Stimulated activated CD4-positive, alpha-beta T cell treated with anti-CD3 and anti-CD28 coated beads, Interleukin-12 subunit alpha, Interleukin-12 subunit beta, amount 100 ng/mL, for 24 hours (primary cell): ENCODE measurements around the gene PPP3R2.
"Not testable (repeated sequence)": the region's sequence is repeated elsewhere in the genome, so short reads cannot be mapped to it uniquely, and the experiment has no call there.

Experiments used
- DNase-seq, 2 experiments: peaks; one replicate each; pipeline ENCODE4 v3.0.0-alpha.2; 2020; ENCODE audit warnings: low read depth in 2 of 2

PPP3R2 gene, protein sequence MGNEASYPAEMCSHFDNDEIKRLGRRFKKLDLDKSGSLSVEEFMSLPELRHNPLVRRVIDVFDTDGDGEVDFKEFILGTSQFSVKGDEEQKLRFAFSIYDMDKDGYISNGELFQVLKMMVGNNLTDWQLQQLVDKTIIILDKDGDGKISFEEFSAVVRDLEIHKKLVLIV

DNA sequence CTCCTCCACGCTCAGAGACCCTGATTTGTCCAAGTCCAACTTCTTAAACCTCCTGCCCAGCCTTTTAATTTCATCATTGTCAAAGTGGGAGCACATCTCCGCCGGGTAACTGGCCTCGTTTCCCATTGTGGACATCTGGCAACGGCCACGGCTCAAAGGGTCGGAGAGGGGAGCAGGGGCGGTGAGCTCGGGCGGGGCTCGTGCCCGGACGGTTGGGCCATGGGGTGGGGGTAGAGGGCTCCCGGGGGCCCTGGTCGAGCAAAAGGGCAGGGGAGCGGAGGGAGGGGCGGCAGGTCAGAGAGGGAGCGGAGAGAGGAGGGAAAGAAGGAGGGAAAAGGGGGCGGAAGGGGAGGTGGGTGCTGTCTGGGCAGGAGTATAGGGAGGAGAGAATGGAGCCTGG, at the start of gene PPP3R2:
Gene PPP3R2, minus strand, starts transcription at position 174 of the 400 bp plus-strand sequence. Its CDS starts 48 bp downstream, at position 126.
- no peak for DNase-seq

DNA sequence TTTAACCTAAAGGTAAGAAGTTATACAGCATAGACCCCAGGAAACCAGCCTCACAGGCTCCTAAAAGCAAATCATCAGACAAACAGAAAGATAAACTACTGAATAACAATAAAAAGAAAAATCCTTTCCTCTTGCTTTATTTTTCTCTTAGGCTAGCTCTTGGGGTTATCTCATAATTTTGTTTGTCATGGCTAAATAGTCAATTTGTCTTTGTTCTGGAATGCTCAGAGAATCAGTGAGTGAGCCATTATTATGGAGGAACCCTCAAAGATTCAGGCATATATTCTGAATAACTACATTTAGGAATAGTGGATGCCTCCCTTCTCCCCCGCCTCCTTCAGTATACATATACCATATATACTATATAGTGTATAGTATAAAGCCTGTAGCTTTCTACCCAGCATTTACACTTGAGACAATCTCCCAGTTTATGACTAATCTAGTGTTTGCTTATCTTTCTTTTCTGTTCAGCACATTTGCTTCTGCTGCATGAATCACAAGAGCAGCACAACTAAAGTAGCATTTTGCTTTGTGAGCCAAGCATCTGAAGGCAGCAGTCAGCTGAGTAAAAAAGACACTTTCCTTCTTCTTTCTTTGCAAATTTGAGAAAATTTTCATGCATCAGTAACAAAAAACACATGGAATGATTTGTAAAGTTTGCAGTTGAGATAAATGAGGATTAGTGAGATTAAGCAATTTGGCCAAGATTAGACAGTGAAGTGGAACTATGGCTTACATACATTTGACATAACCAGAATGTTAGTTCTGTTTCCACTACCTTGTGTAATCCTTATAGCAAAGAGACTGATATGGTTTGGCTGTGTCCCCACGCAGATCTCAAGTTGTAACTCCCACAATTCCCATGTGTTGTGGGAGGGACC, 45.3 kb upstream of the PPP3R2 start:
- no peak for DNase-seq

DNA sequence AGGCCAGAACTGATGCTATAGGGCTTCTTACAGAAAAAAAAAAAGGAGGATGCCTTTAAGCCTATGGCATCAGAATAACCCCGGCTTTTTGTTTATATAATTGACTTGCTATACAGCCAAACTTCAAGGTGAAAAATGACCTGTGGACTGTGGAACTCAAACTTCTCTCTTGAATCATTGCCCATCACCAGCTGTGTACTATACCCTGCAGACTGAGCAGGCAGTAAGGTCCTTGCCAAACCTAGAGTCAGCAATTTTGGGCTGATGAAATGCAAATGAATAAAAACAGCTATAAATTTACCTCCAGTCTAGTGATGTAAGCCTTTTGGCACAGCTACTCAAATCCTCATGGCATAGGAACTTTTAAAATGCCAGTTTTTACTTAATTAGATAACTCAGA, 44.5 kb upstream of the PPP3R2 start:
- no peak for DNase-seq

DNA sequence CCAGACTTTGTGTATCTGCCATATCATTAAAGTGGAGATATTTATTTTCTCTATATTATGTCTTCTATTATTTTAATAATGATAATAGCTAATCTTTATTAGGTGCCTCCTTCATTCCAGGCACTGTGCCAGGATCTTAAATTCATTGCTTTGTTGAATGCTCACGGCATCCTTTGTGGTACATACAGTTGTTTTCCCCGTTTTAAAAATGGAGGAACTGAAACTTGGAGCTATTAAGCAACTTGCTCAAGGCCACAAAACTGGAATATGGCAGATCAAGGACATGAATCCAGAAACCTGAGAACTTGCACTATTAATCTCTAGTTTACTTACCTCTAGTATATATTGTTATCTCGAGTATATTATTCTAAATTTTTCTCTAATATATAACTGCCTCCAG, 41.5 kb upstream of the PPP3R2 start:
- DNase-seq, result no peak

DNA sequence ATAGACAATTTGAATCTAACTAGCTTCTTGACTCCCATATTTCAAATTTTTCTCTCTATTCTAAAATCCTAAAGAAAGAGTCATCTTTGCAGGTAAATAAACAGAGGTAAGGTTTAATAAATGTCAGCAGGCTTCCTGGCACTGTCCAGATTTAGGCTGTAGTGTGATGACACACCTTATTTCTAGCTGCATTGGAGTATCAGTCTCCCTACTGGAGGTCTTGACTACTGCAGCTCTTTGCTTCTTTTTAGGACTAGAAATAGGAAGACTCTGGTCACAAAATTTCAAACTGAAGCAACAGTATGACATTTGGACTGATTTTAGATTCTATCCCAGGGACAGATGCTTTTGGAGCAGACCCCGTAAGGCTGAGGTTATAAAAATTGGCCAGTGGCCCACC, 40.7 kb upstream of the PPP3R2 start:
- no peak for DNase-seq

DNA sequence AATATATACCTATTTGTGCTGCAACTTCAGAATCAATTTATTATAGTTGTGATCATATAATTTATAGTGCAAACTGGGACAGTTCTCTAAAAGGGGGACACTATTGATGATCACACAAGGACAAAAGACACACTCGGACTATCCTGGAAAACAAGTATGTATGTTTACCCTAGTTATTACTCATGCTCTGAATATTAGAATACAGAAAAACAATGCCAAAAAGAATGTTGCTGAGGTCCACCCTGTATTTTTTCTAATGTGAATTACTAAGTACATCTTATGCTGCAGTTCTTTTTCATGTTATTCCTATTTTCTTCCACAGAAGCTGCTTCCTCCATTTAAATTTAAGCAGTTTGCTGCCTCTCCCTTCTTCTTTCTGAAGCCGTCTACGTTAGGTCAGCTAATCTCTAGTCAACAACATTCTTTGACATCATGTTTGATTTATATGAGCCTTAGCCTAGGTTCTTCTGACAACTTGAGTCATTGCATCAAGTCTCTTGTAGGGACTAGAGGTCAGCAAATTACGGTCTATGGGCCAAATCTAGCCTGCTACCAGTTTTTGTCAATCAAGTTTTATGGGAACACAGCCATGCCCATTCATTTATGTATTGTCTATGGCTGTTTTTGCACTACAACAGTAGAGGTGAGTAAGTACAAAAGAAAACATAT, 40.1 kb upstream of the PPP3R2 start:
- no peak for DNase-seq

DNA sequence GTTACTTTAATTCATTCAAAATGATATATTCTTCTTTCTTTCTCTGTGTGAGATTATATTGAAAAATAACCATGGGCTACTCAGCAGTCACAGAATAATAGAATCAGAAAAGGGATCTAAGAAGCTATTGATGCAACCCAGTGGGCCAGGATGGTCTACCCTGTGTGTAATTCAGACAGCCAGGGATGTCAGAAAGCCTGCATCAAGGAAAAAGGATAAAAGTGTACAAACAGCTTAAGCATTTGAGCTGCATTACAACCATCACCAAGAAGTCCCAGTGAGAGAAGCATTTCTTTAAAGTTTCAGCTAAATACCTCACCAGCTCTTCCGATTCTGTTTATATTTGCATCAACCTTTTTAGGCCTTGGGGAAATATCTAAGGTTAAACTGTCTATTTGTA, 37.8 kb upstream of the PPP3R2 start:
- no peak for DNase-seq

DNA sequence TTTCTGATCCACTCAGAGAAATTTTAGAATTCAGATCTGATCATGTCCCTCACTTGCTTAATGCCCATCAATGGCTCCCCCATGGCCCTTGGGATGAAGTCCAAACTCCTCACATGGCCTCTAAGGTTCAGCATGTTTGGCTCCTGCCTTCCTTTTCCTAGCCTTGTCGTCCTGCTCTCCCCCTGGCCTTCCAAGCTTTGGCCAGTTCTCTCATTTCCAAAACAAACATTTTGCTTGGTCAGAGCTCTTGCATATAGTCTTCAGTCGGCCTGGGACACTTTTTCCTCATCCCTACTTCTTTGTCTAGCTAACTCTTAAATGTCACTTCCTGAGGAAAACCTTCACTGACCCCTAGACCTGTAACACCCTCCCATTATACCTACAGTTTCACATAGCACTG, 37.1 kb upstream of the PPP3R2 start:
- DNase-seq, result no peak

DNA sequence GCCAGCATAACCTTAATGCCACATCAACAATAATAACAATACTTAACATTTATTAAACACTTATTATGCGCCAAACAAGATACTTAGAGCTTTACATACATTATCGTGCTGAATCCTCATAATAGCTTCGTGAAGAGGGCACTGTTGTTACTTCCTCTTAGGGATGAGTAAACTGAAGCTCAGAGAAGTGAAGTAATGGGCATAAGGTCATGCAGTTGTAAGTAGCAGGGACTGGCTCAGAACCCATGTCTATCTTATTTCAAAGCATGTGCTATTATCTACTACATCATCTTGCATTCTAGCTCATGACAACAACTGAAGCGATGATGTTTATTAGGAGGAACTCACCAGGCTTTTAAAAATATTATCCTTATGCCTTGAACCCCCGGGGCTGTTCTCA, 34.9 kb upstream of the PPP3R2 start:
- DNase-seq, result no peak

DNA sequence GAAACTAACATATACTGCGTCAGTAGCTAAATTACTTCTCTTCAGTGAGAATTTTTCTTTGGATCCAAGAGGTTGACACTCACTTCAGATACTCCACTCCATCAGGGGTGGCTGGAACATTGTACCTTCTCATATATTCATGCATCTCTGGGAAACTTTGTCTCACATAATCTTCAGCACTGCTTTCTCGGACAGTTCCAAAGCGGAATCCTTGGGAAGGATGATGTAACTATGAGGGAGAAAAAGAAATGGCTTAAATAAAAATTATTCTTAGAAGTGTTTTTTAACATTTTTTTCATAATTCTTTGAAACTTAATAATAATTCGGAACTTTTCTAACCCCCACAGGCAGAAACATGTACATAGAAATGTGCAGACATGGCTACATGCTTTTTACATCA, 33.4 kb upstream of the PPP3R2 start:
- DNase-seq, result no peak

DNA sequence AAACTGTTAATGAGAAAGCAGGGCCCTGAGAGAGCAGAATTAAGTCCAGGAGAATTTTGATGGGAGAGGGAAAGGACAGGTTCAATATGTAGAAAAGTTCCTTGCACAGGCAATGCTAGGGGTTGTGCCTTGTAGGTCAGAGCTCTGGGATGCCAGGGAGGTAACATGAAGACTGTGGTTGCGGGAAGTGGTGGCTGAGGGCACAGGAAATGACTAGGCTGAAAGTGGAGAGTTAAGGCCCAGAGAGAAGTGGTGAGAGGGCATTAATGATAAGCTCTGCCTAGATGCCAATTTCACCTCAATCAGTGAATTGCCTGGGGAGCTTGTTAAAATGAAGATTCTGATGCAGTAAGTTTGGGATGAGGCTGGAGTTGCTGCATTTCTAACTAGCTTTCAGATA, 31.5 kb upstream of the PPP3R2 start:
- DNase-seq, result no peak

DNA sequence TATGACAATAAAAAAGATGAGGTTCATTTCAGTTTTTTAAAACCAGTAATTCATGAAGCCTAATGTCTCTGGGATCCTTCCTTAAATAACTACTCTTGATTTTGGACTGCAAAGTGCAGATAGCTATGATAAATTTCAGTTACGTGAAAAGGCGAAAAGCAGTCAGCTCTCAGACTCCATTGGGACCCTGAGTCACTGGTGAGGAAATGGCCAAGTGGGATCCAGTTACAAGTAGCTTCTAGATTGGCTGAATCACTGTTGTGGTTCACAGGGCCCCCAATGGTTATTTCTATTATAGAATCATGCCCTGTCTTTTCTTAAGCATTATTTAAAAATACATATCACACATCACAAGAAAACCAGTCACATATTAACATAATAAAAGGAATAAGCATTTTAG, 31.1 kb upstream of the PPP3R2 start:
- no peak for DNase-seq

DNA sequence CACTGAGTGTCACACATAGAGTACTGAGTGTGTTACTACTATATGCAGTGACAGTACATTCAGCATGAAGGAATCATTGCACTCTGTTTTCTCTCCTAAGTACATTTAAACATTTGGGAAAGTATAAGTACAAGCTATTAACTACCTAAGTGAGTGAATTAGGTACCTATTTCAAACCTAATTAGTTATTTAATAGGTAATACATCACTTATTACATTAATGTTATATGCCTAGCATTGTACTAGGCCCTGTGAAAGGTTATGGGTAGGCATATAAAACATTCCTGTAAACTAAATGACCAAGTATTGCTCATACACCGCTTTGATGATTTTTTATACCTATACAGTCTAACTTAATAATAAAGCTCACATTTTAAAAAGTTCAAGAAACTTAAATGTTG, 25.7 kb upstream of the PPP3R2 start:
- no peak for DNase-seq

DNA sequence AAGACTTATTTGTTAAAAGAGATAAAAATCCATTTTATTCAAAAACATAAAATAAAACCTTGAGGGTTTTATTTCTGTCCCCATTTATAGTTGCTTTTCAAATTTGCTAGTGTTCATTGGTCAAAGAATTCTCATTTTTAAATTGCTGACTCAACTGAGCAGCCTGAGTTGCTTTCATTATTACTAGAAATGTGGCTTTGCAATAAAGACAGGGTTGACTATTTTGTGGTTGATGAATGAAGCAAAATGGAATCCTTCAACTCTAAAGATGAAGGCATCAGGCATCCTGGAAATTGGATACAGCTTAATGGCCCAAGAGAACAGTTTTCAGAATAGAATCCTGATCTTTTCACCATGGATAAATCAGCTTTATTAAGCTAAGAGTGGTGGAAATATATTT, 23.9 kb upstream of the PPP3R2 start:
- DNase-seq, result no peak

DNA sequence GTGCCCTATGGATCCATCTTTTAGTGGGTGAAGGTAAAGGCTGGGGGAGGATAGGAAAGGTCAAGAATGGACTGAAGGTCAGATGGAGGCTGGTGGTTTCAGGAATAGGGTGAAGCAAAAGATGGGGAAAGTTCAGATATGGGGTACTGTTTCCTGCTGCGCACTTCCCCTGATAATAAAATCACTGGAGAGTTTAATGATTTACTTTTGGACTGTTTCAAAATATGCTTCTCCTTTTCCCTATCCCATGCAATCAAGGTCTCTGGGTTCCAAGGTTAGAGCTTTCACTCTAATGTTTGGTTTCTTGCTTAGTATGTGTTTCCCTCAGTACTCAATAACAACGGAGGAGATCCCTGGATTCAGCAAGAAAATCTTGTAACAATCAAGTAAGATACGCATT, 10.8 kb upstream of the PPP3R2 start:
- DNase-seq, result no peak

DNA sequence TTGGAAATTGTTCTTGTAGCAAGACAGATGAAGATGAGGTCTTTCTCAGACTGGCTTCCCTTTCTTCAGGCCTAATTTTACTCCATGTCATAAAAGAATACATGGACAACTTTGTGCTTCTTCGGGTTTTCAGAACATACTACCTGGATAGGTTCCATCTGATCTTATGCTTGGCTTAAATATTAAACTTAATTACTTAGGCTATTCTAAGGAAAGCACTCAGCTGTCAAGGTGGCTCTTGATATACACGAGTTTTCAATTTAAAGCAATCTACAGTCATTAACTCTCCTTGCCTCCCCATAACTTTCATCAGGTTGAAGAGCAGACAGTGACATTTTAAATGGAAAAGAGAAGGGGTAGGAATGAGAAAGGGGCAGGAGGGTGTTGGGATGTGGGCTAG, 9.5 kb upstream of the PPP3R2 start:
- DNase-seq, result no peak

DNA sequence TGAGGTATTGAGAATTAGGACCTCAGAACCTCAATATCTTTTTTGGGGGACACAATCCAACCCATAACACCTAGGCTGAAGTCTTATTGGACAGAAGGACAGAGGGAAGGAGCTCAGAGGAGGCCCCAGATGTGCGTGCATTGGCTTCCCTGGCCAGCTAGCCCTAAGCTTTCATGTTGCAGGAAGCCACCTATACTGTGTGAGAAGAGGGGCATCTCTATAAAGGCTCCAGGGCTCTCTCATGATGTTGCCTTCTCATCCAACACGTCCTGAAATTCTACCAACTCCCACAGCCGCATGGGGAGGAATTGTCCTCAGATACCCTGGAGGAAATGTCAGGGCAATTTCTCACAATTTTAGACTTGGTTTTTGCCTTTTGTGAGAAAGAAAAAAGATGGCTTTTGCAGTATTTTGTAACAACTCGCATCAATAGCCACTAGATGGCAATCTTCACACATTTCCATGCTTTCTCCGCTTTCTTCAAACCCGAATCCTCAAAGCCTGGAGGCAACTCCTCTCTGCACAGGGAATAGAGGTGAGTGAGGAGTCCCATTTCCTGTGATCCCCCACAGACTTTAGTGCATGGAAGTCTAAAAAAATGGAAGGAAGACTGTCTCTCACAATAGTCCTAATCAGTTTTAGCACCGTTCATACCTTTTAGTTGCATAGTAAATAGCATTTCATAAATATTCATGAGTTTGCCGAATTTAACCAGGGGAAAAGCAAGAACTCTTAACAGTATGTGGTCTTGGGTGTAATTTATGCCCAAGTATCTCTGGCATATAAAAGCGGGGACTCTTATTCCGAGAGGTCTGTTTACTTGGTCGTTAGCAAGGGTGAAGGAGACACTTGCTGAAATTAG, 7.4 kb upstream of the PPP3R2 start:
- no peak for DNase-seq

DNA sequence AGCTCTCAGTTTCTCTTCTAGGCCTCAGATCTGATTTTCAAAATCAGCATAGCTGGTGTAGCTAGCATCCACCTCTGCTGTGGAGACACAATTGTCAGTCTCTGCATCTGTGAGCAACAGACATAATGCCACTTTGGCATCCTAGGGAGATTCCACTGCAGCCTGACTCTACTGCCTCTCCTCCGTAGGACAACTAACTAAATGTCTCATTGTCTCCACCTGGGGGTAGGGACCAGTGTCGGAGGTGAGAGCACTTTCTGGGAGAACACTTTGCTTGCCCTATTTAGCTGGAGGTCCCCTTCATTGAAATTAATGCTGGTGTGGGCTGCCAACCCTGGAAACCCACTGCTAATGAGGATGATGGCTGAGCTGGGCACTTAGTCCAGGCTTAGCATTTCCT, 1.4 kb downstream of the PPP3R2 start:
- DNase-seq, result no peak

DNA sequence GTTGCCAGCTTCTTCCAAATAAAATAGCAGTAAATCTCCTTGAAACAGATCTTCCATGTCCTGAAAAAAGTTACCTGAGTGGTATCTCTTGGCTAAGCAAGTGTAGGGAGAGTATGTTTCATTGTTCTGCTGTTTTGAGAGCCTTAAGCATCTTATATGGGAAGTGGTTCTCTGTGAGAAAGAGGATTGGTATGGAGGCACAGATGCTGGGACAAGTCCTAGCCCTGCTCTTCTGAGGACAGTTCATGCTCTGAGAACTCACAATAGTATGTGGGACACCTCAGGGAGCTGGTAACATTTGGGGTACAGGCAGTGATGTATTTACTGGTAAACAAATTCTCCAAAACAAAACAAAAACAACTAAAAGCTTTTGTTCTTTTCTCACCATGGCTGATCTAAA, 2.0 kb downstream of the PPP3R2 start:
- DNase-seq, result no peak

DNA sequence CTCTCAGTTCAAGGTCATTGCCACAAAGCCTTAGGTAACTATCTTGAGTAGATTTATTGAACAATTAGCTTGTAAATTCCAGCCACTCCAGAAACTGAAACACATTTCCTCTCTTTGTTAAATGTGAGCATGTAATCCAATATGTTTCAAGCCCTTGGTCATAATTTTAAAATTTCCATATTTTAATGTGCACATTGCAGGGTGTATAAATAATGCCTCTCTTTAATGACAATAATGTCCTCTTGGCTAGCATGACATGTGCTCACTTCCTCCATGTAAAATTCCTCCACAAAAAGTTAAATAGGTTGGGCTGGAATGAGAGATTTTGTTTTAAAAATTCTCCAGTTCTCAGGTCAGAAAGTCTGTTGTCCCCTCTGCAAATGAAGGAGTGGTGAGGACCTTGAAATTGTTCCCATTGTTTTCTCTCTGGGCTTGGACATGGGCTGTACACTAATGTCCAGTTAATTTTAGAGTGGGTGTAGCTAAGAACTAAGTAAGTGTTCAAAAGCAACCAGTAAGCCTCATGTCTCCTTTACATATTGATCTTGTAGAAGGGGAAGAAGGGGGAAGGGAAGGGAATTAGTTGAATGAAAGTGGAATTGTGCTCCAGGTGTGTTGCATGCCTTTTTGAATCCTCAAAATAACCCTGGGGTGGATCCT, 2.9 kb downstream of the PPP3R2 start:
- DNase-seq, result no peak

DNA sequence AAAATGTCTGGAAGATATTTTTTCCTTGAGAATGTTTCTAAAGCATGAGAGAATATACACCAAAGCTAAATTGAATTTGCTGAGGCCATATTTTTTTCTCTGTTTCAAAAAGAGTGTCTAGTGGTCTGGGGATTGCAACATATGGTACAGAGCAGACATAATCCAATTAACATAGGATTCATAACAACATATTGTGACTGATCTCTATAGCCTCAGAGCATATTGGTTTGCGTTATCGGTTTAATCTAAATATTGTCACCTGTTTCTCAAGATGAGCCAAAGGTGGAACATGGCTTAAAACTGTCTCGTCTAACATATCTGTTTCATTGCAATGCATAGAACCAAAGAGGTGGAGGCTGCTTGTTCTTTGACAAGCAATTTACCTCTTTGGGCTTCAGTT, 3.9 kb downstream of the PPP3R2 start:
- DNase-seq, result no peak

DNA sequence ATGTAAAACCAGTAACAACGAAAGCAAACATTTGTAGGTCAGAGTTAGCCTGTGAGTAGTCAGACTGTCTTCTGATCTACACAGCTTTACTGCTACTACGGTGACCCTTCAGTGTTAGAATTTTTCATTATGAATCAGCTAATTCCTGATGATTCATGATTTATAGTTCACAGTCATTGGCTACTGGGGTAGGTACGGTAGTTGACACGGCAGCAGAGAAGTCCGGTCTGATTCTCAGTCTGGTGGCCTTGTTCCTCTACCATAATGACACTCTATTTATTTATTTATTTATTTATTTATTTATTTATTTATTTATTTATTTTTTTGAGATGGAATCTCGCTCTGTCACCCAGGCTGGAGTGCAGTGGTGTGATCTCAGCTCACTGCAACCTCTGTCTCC, 4.7 kb downstream of the PPP3R2 start:
- DNase-seq, result not testable (repeated sequence)
